ENCODE results near the gene RASL11B. TPM values are rescaled to one million over a fixed set of nuclear protein-coding genes. Genes with fewer than 3 reads are reported as not detected.

The RASL11B gene
- total RNA-seq, 1 donor from 2014 or later = 15.7 TPM

DNA sequence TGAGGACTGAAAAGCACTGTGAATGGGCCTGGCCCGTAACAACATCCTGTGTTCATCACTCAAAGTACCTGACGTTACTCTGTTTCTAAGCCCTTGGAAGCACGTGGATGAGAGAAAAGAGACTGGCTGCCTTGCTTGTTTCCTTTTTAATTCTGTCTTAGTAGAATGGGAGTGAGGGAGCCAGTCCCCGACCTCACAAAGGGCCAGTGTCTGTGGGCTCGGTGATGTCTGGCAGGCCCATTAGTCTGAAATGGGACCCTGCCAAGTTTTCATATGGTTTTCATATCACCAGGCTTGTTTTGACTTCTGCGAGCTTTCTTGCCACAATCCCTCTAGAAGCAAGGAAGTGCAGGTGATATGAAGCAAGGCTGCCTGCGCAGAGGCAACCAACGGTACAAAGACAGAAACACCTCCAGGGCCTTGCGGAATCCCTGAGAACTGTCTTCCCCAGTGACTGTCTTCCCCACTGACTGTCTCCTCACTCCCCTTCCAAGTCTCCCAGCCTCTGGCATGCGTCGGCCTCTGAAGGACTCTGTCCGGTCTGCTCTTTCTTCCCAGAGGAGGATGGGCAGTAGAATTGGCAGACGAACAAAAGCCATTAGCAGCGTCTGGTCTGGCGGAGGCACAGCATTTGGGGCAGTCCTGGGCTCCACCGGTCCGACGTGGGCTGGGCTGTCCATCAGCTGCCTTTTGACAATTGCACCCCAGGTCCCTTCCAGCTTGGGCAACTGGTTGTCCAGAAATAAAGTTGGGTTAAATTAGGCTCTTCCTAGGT is 20.2 kb upstream of the RASL11B start:
- Mint-ChIP-seq H3K27me3 (no peaks in the 10 kb centered on the region), H3K9me3 (peaks cover 6% of the 10 kb centered on the region), H3K27ac (peak overlapping the region; percentile 62), H3K4me3 (no peak overlapping the region), H3K4me1 (ENCODE audit: unreplicated experiment) (peaks cover 33% of the 10 kb centered on the region), H3K36me3 (no peaks in the 10 kb centered on the region)
- TF ChIP-seq, protein P1, sequence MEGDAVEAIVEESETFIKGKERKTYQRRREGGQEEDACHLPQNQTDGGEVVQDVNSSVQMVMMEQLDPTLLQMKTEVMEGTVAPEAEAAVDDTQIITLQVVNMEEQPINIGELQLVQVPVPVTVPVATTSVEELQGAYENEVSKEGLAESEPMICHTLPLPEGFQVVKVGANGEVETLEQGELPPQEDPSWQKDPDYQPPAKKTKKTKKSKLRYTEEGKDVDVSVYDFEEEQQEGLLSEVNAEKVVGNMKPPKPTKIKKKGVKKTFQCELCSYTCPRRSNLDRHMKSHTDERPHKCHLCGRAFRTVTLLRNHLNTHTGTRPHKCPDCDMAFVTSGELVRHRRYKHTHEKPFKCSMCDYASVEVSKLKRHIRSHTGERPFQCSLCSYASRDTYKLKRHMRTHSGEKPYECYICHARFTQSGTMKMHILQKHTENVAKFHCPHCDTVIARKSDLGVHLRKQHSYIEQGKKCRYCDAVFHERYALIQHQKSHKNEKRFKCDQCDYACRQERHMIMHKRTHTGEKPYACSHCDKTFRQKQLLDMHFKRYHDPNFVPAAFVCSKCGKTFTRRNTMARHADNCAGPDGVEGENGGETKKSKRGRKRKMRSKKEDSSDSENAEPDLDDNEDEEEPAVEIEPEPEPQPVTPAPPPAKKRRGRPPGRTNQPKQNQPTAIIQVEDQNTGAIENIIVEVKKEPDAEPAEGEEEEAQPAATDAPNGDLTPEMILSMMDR (conservative IDR thresholded peaks at IDR 0.05) = no peak
- no peak for DNase-seq (ENCODE audit: extremely low spot score, unreplicated experiment)

DNA sequence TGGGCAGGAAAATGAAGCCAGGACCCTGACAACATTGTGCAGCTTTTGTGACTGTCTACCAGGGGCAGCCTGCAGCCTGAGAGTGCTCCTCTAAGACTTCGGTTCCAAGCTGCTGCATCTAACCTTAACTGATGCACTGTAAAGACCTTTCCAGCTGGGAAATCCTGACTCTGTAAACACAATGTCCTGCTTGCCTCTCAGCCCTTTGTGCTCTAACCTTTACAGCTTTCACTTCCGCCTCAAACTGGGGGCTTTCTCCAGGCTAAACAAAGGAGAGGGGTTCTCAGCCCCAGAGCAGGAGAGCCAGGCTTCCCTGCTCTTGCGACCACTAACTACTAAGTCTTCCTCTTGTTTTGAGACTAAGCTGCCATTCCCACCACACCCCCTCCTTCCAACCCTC is 19.3 kb upstream of the RASL11B start:
- H3K4me3 Mint-ChIP-seq = no peak overlapping the region
- TF ChIP-seq, protein P1 (conservative IDR thresholded peaks at IDR 0.05) = no peak
- no peaks in the 10 kb centered on the region for H3K27me3 Mint-ChIP-seq
- DNase-seq (ENCODE audit: extremely low spot score, unreplicated experiment) = no peak
- peaks cover 6% of the 10 kb centered on the region for H3K9me3 Mint-ChIP-seq
- peaks cover 35% of the 10 kb centered on the region for H3K4me1 Mint-ChIP-seq (ENCODE audit: unreplicated experiment)
- H3K36me3 Mint-ChIP-seq = no peaks in the 10 kb centered on the region
- H3K27ac Mint-ChIP-seq = no peak overlapping the region

DNA sequence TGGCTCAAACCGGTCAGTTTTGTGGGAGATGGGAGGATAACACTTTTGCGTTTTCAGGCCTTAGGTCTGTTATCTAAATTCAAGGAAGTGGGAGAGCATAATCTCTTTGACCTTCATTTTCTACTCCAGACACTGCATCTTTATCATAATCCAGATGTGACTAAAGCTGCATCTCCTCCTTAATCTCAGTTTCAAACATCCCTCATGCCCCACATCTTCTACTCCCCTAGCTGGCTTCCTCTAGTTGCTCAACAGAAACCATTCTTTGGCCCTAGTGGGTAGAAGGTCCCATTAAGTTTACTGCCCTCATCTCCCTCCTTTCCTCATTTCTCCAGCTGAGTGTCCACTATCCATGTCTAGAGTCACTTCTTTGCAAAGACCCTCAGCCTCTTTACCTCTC is 18.8 kb upstream of the RASL11B start:
- Mint-ChIP-seq H3K27me3 (no peaks in the 10 kb centered on the region), H3K27ac (no peak overlapping the region), H3K4me1 (ENCODE audit: unreplicated experiment) (peaks cover 35% of the 10 kb centered on the region), H3K4me3 (no peak overlapping the region), H3K36me3 (no peaks in the 10 kb centered on the region), H3K9me3 (peaks cover 6% of the 10 kb centered on the region)
- TF ChIP-seq, protein P1 (conservative IDR thresholded peaks at IDR 0.05) = no peak
- DNase-seq (ENCODE audit: extremely low spot score, unreplicated experiment) = no peak

DNA sequence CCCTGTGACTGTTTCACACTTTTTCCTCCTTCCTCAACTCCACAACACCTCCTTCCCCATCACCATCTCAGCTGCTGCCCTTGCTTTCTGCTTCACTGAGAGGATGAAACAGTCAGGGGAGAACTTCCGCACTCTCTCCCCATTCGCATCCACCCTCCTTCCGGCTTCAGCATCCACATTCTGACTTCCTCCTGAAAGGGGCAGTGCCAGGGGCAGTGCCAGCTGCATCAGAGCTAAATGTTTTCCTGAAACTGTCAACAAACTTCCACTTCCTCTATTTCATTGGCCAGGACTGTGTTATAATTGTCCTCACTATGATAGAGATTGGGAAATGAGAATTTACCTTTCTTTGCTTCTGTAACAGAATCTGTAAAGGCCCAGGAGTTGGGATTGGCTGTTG is 18.2 kb upstream of the RASL11B start:
- TF ChIP-seq, protein P1 (conservative IDR thresholded peaks at IDR 0.05) = no peak
- Mint-ChIP-seq H3K9me3 (peaks cover 5% of the 10 kb centered on the region), H3K4me3 (no peak overlapping the region), H3K27me3 (no peaks in the 10 kb centered on the region), H3K36me3 (no peaks in the 10 kb centered on the region), H3K27ac (no peak overlapping the region), H3K4me1 (ENCODE audit: unreplicated experiment) (peaks cover 32% of the 10 kb centered on the region)
- DNase-seq (ENCODE audit: extremely low spot score, unreplicated experiment) = no peak

DNA sequence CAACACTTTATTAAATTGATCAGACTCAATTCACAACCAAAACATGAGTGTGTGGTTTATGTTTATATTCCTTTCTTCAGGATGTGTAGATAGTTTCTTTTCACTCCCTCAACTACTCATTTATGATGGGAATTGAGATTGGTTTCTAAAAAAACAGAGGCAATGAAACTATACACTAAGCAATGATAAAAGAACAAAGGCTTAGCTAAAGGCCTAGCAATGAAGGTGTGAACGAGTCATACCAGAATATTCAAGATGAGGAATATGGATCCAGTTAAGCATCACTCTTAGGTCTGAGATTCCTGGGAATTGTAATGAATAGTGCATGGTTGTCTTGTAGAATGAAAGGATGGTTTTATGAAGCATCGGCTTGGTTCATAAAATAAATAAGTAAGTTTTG is 17.5 kb upstream of the RASL11B start:
- no peaks in the 10 kb centered on the region for H3K27me3 Mint-ChIP-seq
- H3K27ac Mint-ChIP-seq = no peak overlapping the region
- peaks cover 32% of the 10 kb centered on the region for H3K4me1 Mint-ChIP-seq (ENCODE audit: unreplicated experiment)
- no peaks in the 10 kb centered on the region for H3K36me3 Mint-ChIP-seq
- no peak overlapping the region for H3K4me3 Mint-ChIP-seq
- DNase-seq (ENCODE audit: extremely low spot score, unreplicated experiment) = no peak
- H3K9me3 Mint-ChIP-seq = no peaks in the 10 kb centered on the region
- TF ChIP-seq, protein P1 (conservative IDR thresholded peaks at IDR 0.05) = no peak
